ENCODE data around the gene MGAT5.

MGAT5 gene

DNA sequence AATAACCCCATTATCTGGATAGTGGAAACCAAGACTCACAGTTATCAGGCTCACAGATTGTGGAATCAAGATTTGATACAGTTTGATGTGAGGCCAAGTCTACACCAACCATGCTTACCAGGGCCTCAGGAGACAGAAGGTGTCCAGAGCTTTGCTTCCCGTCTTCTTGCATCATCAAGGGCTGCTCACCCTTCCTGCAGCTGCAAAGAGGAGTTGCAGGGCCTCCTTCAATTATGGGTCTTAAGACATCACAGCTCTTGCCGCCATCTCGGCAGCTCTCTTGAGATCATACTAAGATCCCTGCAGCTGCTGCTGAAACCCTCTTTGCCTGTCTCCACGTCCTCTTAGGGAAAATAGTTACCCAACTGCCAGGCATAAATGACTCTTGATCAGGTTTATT lies 176.0 kb downstream of the MGAT5 start:
- H3K9me3 ChIP-seq (ENCODE audit: severe bottlenecking): no peaks in the 10 kb centered on the region
- TF ChIP-seq, protein P1, sequence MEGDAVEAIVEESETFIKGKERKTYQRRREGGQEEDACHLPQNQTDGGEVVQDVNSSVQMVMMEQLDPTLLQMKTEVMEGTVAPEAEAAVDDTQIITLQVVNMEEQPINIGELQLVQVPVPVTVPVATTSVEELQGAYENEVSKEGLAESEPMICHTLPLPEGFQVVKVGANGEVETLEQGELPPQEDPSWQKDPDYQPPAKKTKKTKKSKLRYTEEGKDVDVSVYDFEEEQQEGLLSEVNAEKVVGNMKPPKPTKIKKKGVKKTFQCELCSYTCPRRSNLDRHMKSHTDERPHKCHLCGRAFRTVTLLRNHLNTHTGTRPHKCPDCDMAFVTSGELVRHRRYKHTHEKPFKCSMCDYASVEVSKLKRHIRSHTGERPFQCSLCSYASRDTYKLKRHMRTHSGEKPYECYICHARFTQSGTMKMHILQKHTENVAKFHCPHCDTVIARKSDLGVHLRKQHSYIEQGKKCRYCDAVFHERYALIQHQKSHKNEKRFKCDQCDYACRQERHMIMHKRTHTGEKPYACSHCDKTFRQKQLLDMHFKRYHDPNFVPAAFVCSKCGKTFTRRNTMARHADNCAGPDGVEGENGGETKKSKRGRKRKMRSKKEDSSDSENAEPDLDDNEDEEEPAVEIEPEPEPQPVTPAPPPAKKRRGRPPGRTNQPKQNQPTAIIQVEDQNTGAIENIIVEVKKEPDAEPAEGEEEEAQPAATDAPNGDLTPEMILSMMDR (IDR thresholded peaks at IDR 0.05; ENCODE audit: poor library complexity, severe bottlenecking): no peak
- DNase-seq (ENCODE audit: low spot score) (no peak), ATAC-seq (ENCODE audit: low read depth) (no peak)
- no peak overlapping the region for H3K4me3 ChIP-seq (ENCODE audit: severe bottlenecking)
- no peak overlapping the region for H3K27ac ChIP-seq (ENCODE audit: poor library complexity, severe bottlenecking)
- no peaks in the 10 kb centered on the region for H3K27me3 ChIP-seq (ENCODE audit: insufficient read depth, poor library complexity, severe bottlenecking)
- peaks cover 11% of the 10 kb centered on the region for H3K4me1 ChIP-seq (ENCODE audit: insufficient read depth, poor library complexity, severe bottlenecking)
- H3K36me3 ChIP-seq (ENCODE audit: low read depth): peaks cover 11% of the 10 kb centered on the region; the same call in 1 of the 2 replicates

DNA sequence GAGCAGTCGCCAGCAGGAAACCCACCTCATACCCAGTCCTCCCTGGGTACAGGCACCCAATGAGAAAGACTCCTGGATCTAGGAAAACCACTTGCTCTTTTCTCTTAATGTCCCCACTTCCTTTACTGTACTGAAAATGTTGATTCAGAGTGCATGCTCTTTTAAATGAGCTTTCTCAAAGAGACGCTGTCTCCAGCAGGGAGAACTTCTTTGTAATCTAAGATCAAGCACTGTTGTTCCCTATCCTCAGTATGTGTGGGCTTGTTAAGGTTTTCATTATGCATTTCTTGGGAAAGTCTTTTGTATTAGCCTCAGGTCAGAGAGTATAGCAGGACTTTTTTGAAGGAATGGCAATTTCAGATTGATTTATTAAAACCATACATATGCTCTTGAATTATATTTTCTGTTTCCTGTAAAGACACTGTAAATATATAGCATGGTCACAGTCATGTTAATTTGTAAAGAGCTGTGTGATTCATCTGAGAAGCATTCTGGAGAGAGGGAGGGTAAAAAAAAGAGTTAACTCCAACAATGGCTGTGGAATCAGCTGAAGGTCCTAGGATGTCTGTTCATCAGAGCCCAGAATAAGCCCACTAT lies 178.1 kb downstream of the MGAT5 start:
- H3K36me3 ChIP-seq (ENCODE audit: low read depth): 0 out of 2 replicates have a peak, but pooled peaks cover 8% of the 10 kb centered on the region
- DNase-seq (ENCODE audit: low spot score): no peak
- peak; percentile 87 for ATAC-seq (ENCODE audit: low read depth)
- TF ChIP-seq, protein P1 (IDR thresholded peaks at IDR 0.05; ENCODE audit: poor library complexity, severe bottlenecking): no peak
- no peak overlapping the region for H3K4me3 ChIP-seq (ENCODE audit: severe bottlenecking)
- peak overlapping the region; percentile 58 for H3K27ac ChIP-seq (ENCODE audit: poor library complexity, severe bottlenecking)
- no peaks in the 10 kb centered on the region for H3K9me3 ChIP-seq (ENCODE audit: severe bottlenecking)
- H3K4me1 ChIP-seq (ENCODE audit: insufficient read depth, poor library complexity, severe bottlenecking): peaks cover 11% of the 10 kb centered on the region
- no peaks in the 10 kb centered on the region for H3K27me3 ChIP-seq (ENCODE audit: insufficient read depth, poor library complexity, severe bottlenecking)

DNA sequence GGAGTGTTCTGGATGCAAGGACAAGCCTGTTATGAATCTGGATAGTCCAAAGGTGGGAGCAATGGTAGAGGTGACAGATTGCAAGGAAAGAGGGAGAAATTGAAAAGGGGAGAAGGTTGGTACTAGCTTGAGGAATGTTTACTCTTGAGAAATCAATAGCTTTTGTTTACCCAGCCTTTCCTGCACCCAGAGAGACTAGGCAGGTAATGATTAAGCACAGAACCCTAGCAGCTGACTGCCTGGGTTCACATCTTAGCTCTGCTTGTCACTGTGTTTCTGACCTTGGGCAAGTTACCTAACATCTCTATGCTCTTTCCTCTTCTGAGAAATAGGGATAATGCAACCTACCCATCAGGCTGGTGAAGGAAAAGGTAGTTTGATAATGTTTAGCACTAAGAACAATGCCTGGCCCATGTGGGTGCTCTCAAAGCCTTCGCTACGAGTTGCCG lies 178.6 kb downstream of the MGAT5 start:
- DNase-seq (ENCODE audit: low spot score) (no peak), ATAC-seq (ENCODE audit: low read depth) (peak; percentile 72)
- TF ChIP-seq, protein P1 (IDR thresholded peaks at IDR 0.05; ENCODE audit: poor library complexity, severe bottlenecking): no peak
- H3K36me3 ChIP-seq (ENCODE audit: low read depth): 0 out of 2 replicates have a peak, but pooled peaks cover 8% of the 10 kb centered on the region
- H3K4me1 ChIP-seq (ENCODE audit: insufficient read depth, poor library complexity, severe bottlenecking): peaks cover 11% of the 10 kb centered on the region
- H3K4me3 ChIP-seq (ENCODE audit: severe bottlenecking): no peak overlapping the region
- no peaks in the 10 kb centered on the region for H3K9me3 ChIP-seq (ENCODE audit: severe bottlenecking)
- H3K27me3 ChIP-seq (ENCODE audit: insufficient read depth, poor library complexity, severe bottlenecking): no peaks in the 10 kb centered on the region
- H3K27ac ChIP-seq (ENCODE audit: poor library complexity, severe bottlenecking): peak overlapping the region; percentile 58

DNA sequence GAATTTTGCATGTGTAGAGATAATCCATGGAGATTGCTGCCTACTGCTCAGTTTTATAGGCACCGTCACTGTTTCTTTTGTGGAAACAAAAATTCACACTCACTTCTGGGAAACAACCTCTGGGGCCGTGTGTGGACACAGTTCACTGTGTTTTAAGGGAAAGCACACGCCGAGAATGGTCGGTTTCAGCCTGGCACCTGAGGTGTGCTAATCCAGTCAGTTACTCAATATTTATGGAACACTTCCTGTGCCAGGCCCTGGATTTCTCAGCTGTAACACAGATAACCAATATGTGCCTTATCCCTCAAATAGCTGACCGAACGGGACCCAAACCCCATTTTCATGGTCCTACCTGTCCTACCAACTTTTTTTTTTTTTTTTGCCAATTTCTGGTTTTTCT lies 179.6 kb downstream of the MGAT5 start:
- Histone ChIP-seq H3K36me3 (ENCODE audit: low read depth) (no peaks in the 10 kb centered on the region), H3K27ac (ENCODE audit: poor library complexity, severe bottlenecking) (no peak overlapping the region), H3K4me3 (ENCODE audit: severe bottlenecking) (no peak overlapping the region), H3K27me3 (ENCODE audit: insufficient read depth, poor library complexity, severe bottlenecking) (no peaks in the 10 kb centered on the region), H3K9me3 (ENCODE audit: severe bottlenecking) (no peaks in the 10 kb centered on the region), H3K4me1 (ENCODE audit: insufficient read depth, poor library complexity, severe bottlenecking) (peaks cover 11% of the 10 kb centered on the region)
- ATAC-seq (ENCODE audit: low read depth) (no peak), DNase-seq (ENCODE audit: low spot score) (no peak)
- TF ChIP-seq, protein P1 (IDR thresholded peaks at IDR 0.05; ENCODE audit: poor library complexity, severe bottlenecking): no peak

DNA sequence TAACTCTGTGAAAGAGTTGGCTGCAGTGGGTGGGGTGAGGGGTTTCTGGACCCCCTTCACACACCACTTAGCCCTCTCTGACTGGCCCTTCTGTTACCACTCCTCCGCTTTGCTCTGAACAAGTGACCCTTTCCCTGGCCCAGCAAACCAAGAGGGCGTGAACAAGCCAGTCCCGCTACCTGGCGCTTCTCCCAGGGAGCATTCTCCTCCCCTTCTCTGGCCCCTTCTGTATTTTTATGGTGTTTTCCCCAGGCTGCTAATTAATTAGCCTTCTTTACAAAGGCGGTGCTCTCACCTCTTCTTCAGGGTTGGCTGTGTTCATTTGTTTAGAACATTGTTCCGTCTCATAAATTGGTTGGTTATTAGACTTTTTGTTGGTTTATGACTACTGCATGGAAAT lies 180.1 kb downstream of the MGAT5 start:
- no peak for DNase-seq (ENCODE audit: low spot score)
- peaks cover 11% of the 10 kb centered on the region for H3K4me1 ChIP-seq (ENCODE audit: insufficient read depth, poor library complexity, severe bottlenecking)
- no peaks in the 10 kb centered on the region for H3K36me3 ChIP-seq (ENCODE audit: low read depth)
- H3K4me3 ChIP-seq (ENCODE audit: severe bottlenecking): no peak overlapping the region
- no peak overlapping the region for H3K27ac ChIP-seq (ENCODE audit: poor library complexity, severe bottlenecking)
- ATAC-seq (ENCODE audit: low read depth): no peak
- TF ChIP-seq, protein P1 (IDR thresholded peaks at IDR 0.05; ENCODE audit: poor library complexity, severe bottlenecking): no peak
- no peaks in the 10 kb centered on the region for H3K27me3 ChIP-seq (ENCODE audit: insufficient read depth, poor library complexity, severe bottlenecking)
- no peaks in the 10 kb centered on the region for H3K9me3 ChIP-seq (ENCODE audit: severe bottlenecking)
